GM21515 (cell line): Measurements from ENCODE around the gene IGFBP6.

ENCODE experiments used
- ATAC-seq: cut with Tn5 transposase; IDR thresholded peaks from one replicate; pipeline ENCODE4 v1.9.1; 2021; ENCODE audit not compliant: unreplicated experiment

IGFBP6 gene, protein sequence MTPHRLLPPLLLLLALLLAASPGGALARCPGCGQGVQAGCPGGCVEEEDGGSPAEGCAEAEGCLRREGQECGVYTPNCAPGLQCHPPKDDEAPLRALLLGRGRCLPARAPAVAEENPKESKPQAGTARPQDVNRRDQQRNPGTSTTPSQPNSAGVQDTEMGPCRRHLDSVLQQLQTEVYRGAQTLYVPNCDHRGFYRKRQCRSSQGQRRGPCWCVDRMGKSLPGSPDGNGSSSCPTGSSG

GRCh38 chr12:53097564-53098353 is at the start of gene IGFBP6:
IGFBP6 (plus strand) TSS chr12:53097667; CDS start chr12:53097718, 51 bp downstream.
- no peak for ATAC-seq

DNA sequence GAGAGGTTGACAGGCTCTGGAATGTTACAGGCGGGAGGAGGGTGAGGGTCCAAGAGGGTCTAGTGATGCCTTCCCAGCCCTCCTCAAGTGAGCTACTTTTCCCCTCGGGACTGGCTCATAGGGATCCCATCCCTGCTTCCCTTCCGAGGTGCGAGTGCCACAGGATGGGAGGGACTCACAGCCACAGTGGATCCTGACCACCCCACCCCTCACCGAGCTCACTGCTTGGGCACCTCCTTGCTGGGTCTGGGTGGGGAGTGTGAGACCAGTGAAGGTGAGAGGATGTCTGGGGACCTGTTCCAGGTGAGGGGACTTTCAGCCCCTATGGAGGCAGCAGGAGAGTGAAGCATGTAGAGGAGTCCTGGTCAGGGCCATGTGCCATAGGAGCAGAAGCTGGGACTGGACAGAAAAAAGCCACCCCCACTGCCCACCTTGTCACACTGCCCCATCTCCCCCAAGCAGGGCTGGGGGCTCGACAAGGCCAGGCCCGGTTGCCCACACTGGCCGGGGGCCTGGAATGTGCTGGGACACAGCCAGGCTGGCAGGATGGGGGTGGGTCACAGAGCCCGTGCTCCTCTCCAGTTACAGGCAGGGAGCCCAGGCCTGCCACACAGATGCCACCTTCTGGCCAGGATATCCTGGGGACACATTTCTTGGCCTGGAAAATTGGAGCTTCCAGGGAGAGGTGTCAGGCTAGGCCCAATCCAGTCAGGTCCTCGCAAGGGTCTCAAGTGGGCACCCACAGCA is 49.3 kb upstream of the IGFBP6 start:
- no peak for ATAC-seq

- ATAC-seq, result no peak
Measured at GRCh38 chr12:53048780-53049401, 48.6 kb upstream of the IGFBP6 start.

DNA sequence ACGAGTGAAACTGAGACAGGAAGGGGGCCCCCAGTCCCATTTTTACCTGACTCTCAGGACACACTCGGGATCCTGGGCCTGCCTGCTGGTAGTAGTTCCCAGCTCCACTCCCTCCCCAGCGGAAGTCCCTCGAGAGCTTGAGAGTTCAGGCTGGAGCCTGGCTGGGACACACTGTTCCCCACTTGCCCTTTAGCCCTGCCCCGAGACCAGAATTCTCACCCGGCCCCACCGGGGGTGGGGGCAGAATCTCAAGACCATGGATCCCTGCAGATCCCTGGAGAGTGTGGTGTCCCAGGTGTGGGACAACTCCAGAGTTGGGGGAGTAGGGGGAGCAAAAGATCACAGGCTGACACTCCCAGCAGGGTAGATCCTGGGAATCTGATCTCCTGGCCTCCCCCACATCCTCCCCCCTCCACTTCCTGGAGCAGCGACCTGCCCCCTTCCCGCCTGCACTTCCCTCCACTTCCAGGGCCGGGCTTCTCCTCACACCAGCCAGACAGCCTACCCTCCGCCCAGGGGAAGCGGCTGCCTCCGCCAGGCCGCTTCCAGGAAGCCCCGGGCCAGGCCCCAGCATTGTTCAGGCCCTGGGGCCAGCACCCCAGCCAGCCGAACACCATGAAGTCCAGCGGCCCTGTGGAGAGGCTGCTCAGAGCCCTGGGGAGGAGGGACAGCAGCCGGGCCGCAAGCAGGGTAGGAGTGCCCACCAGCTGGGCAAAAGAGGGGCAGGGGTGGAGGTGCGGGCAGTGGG is 47.7 kb upstream of the IGFBP6 start, which contains the start of gene TNS2:
TNS2 (plus strand) TSS at position 495 of the 748 bp plus-strand sequence; CDS start at position 616, 121 bp downstream.
- ATAC-seq, result no peak

- no peak for ATAC-seq
Measured at GRCh38 chr12:53050426-53051057, 46.9 kb upstream of the IGFBP6 start.

- ATAC-seq, result no peak
Measured at GRCh38 chr12:53051058-53051880, 46.2 kb upstream of the IGFBP6 start.

DNA sequence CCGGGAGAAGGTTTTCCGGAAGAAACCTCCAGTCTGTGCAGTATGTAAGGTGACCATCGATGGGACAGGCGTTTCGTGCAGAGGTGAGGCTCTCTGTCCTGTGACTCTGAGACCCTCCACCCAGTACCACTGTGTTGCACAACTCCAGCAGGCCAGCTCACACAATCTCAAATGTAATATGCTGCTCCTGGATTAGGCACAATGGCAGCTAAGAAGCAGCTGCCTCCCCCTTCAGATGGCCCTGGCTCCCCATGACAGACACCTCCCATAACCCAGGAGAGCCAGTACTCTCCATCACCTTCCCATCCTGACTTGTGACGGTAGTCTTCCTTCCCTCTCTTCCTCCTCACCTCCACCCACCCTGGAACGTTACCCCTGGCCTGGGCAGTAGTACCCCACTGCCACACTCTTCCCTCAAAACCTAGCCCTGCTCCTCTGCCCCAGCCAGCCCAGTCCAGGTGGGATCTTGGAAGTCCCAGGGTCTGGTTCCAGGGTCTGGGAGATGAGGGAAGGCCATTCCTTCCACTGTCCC is 45.5 kb upstream of the IGFBP6 start:
- no peak for ATAC-seq

DNA sequence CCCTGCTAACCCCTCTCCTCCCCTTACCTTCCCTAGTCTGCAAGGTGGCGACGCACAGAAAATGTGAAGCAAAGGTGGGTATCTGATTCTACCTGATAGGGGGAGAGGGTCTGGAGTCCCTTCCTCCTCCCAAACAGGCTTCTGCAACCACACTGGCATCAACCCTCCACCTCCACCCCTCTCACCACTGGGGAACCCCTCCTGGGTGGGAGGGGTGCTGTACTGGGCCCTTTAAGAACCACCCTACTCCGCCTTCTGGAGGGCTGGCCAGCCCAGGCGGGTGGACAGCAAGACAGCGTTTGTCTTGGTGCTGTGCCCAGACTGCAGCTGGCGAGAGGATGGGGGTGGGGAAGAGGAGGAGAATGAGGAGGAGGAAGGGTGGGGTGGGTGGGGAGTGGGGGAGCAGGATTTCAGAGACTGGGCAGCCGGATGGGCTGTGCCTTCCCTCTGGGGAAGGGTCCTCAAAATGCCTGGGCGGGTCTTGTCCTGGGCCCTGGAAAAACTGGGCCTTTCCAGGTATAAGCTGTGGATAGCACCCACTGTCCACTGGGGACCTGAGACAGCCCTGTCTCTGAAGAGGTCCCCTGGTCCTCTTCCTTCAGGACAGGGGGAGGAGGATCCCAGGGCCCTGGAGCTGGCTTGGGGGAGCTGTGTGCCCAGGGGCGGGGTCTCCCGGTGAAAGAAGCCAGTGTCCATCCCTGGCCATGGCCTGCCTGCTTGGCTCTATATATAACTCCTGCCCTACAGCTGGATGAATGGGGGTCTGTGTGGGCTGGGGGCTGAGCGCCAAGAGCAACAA is 44.8 kb upstream of the IGFBP6 start:
- no peak for ATAC-seq

DNA sequence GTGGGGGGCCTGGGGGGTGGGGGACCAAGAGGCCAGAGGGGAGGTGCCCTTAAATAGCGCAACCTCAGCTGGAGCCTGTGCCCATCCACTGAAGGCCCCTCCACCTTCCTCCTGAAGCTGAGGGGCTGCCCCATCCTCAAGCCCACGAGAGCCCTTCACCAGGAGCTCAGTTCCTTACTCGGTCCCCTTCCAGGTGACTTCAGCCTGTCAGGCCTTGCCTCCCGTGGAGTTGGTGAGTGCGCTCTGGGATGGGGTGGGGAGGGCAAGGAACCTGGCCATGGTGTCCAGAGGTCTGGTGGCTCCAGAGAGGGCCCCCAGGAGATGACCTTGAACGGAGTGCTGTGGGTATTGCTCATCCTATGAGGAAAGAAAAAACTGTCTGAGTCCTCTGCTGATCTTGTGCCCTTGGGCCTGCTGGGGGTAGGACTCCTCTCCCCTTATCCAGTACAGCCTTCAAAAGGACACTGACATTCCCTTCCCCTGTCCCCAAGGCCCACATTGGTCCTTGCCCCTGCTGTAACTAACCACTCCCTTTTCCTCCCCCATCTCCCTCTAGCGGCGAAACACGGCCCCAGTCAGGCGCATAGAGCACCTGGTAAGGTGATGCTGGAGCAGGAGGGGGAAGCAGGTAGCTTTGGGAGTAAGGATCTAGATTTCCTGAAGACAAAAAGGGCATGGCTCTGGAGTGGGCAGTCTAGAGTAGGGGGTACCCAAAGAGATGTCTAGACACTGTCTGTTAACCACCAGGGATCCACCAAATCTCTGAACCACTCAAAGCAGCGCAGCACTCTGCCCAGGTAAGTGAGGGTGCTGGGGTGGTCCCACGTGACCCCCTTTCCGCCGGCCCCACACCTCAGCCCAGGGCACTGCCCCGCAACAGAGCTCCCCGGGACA is 44.0 kb upstream of the IGFBP6 start:
- no peak for ATAC-seq

- ATAC-seq, result peak; percentile 88
Measured at GRCh38 chr12:53054112-53054878, 43.2 kb upstream of the IGFBP6 start.

GRCh38 chr12:53055471-53056266 is 41.8 kb upstream of the IGFBP6 start:
- no peak for ATAC-seq

DNA sequence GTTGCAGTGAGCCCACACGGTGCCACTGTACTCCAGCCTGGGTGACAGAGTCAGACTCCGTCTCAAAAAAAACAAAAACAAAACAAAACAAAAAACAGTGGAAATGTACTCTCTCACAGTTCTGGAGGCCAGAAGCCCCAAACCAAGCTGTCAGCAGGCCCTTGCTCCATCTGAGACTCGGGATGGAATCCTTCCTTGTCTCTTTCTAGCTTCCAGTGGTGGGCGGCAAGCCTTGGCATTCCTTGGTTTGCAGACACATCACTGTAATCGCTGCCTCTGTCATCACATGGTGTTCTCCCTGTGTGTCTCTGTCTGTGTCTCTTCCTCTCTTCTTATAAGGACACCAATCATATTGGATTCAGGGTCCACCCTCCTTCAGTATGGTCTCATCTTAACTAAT is 41.2 kb upstream of the IGFBP6 start:
- no peak for ATAC-seq

GRCh38 chr12:53056901-53057300 is 40.6 kb upstream of the IGFBP6 start:
- no peak for ATAC-seq

- no peak for ATAC-seq
Measured at GRCh38 chr12:53057816-53058500, 39.5 kb upstream of the IGFBP6 start.
